Natural killer cell (primary cell): ENCODE measurements around the gene CLCNKA. TPM values are rescaled to one million over a fixed set of nuclear protein-coding genes. Genes with fewer than 3 reads are reported as not detected.

Experiments used
- ATAC-seq, 3 donors: fragments of 150-1000 bp in 2 of 3; fragments of 200-7000 bp in 1 of 3; cut with Tn5 transposase; 1 replicate in 1 of 3; 2 replicates in 2 of 3; pipeline ENCODE4 v1.10.0; 2021; ENCODE audit warnings: mild to moderate bottlenecking in 2 of 3, moderate library complexity in 2 of 3
- DNase-seq, 2 donors: peaks; one replicate each; pipeline versions ENCODE4 v3.0.0 to v3.0.0-alpha.2; 2013 to 2021; ENCODE audit warnings: mixed read lengths in 1 of 2
- H3K27ac ChIP-seq: one replicate; pipeline ENCODE4 v1.5.1; 2013; ENCODE audit warnings: mild to moderate bottlenecking, low read length
- H3K27me3 ChIP-seq: one replicate; pipeline ENCODE4 v1.6.1; 2013; ENCODE audit warnings: low read length; ENCODE audit not compliant: control insufficient read depth, insufficient read depth
- H3K36me3 ChIP-seq: one replicate; pipeline ENCODE4 v1.6.1; 2013; ENCODE audit warnings: low read length; ENCODE audit not compliant: control insufficient read depth, insufficient read depth
- H3K4me1 ChIP-seq: one replicate; pipeline ENCODE4 v1.6.1; 2013; ENCODE audit warnings: low read length; ENCODE audit not compliant: control insufficient read depth, insufficient read depth
- H3K4me3 ChIP-seq: one replicate; pipeline ENCODE4 v1.5.1; 2013; ENCODE audit warnings: low read length
- H3K9me3 ChIP-seq: one replicate; pipeline ENCODE4 v1.6.1; 2013; ENCODE audit warnings: low read length; ENCODE audit not compliant: control insufficient read depth, insufficient read depth
- H3K27ac Mint-ChIP-seq, 2 donors: one replicate each; pipeline ENCODE4 v1.8.0; 2022; ENCODE audit warnings: mild to moderate bottlenecking in 2 of 2, mixed read lengths in 2 of 2, moderate library complexity in 1 of 2
- H3K27me3 Mint-ChIP-seq, 2 donors: one replicate each; pipeline ENCODE4 v1.8.0; 2022; ENCODE audit warnings: low read depth in 2 of 2, mixed read lengths in 2 of 2
- H3K36me3 Mint-ChIP-seq: one replicate; pipeline ENCODE4 v1.8.0; 2022; ENCODE audit warnings: mixed read lengths
- H3K4me1 Mint-ChIP-seq, 2 donors: one replicate each; pipeline ENCODE4 v1.8.0; 2022; ENCODE audit warnings: mixed read lengths in 2 of 2
- H3K4me3 Mint-ChIP-seq: one replicate; pipeline ENCODE4 v1.8.0; 2022; ENCODE audit warnings: mild to moderate bottlenecking, moderate library complexity, mixed read lengths
- H3K9me3 Mint-ChIP-seq, 2 donors: one replicate each; pipeline ENCODE4 v1.8.0; 2022; ENCODE audit warnings: mixed read lengths in 2 of 2
- WGBS: methylation state at CpG from one replicate; pipeline ENCODE4 v1.1.7; 2013; ENCODE audit warnings: missing lambda C conversion rate; ENCODE audit not compliant: insufficient coverage; 5-methylcytosine and 5-hydroxymethylcytosine counted together
- intact Hi-C: fragments of 100-400 bp; cut with micrococcal nuclease; formaldehyde crosslinking; loops from one replicate; pipeline ENCODE4 v1.14.2; 2022
- total RNA-seq, 4 donors: library from RNA; stranded (reverse); fragments of 120-200 nt in 1 of 4; gene quantifications; one replicate each; pipeline versions ENCODE4 v1.2.3 to v1.2.4, GENCODE V29; 2013 to 2022
- TF ChIP-seq, protein P1 (sequence below): fragments of 200-600 bp; IDR thresholded peaks from one replicate; pipeline ENCODE4 v1.8.0; 2022; ENCODE audit warnings: antibody characterized with exemption

Gene CLCNKA
- total RNA-seq, 3 donors from 2014 or later (not counting 1 experiment from before 2014, with no cell fraction given), result 0.16 to 0.33 TPM; not detected in 1

DNA sequence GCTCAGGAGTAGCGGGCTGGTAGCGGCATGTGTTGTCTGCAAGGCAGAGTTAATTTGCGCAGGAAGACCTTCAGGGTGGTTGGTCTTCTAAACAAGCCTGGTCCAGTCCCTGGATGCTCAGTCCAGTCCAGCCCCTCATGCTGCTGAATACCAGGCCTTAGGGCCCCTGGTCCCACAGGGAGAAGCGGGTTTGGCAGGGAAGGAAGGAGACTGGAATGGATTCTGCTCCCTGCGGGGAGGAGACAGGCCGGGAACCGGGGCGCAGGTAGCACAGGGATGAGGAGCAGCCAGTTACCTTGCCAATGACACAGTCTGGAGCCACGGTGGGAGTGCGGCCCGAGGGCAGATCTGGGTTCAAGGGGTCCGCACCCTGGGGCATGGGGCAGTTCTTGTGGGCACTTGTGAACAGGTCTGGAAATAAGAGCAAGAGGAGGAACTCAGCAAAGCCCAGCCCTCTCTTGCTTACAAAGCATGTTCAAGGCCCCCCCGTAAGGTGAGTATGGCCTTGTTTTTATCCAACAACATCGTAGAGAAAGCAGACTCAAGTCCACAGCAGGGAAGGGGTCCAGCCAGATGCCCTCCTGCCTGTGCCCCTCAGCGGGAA is 41.5 kb downstream of the CLCNKA start:
- H3K27me3 ChIP-seq, result no peaks in the 10 kb centered on the region
- Mint-ChIP-seq H3K36me3 (no peaks in the 10 kb centered on the region), H3K27ac (no peak overlapping the region), H3K9me3 (no peaks in the 10 kb centered on the region), H3K4me3 (no peak overlapping the region), H3K27me3 (peaks cover 6 to 18% of the 10 kb centered on the region in 2 donors), H3K4me1 (peaks cover 16 to 20% of the 10 kb centered on the region in 2 donors)
- intact Hi-C loops, result no loop called here
- no peaks in the 10 kb centered on the region for H3K9me3 ChIP-seq
- WGBS, result 92% methylated on average over 15 of the region's 15 CpGs
- ATAC-seq (no peak), DNase-seq (no peak)
- H3K36me3 ChIP-seq, result no peaks in the 10 kb centered on the region
- H3K4me1 ChIP-seq, result peaks cover 13% of the 10 kb centered on the region
- TF ChIP-seq, protein P1, sequence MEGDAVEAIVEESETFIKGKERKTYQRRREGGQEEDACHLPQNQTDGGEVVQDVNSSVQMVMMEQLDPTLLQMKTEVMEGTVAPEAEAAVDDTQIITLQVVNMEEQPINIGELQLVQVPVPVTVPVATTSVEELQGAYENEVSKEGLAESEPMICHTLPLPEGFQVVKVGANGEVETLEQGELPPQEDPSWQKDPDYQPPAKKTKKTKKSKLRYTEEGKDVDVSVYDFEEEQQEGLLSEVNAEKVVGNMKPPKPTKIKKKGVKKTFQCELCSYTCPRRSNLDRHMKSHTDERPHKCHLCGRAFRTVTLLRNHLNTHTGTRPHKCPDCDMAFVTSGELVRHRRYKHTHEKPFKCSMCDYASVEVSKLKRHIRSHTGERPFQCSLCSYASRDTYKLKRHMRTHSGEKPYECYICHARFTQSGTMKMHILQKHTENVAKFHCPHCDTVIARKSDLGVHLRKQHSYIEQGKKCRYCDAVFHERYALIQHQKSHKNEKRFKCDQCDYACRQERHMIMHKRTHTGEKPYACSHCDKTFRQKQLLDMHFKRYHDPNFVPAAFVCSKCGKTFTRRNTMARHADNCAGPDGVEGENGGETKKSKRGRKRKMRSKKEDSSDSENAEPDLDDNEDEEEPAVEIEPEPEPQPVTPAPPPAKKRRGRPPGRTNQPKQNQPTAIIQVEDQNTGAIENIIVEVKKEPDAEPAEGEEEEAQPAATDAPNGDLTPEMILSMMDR, result no peak
- no peak overlapping the region for H3K27ac ChIP-seq
- H3K4me3 ChIP-seq, result no peak overlapping the region

DNA sequence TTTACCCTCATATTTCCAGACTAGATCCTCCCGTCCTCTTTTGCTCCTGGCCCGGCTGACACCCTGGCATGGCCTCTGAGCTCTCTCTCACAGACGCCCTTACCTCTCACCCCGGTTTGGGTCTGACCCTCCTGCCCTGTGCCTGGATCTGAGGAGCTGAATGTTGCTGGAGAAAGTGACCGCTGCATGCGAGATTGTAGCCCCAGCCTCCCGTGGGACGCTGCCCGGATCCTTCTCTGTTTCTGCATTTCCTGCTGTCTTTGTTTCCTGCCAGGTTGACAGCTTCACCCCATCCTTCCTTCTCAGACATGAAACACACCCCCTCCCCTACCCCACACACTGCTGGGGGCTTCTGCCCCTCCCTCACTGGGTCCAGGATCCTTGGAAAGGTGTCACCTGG is 42.1 kb downstream of the CLCNKA start:
- intact Hi-C loops, result no loop called here
- TF ChIP-seq, protein P1, result no peak
- H3K4me3 Mint-ChIP-seq, result no peak overlapping the region
- H3K36me3 Mint-ChIP-seq, result no peaks in the 10 kb centered on the region
- no peak overlapping the region for H3K4me3 ChIP-seq
- no peaks in the 10 kb centered on the region for H3K36me3 ChIP-seq
- H3K9me3 ChIP-seq, result no peaks in the 10 kb centered on the region
- H3K27me3 Mint-ChIP-seq, result peaks cover 6 to 18% of the 10 kb centered on the region in 2 donors
- H3K4me1 ChIP-seq, result peaks cover 13% of the 10 kb centered on the region
- no peak for DNase-seq
- peaks cover 16 to 20% of the 10 kb centered on the region in 2 donors for H3K4me1 Mint-ChIP-seq
- no peak for ATAC-seq
- H3K27me3 ChIP-seq, result no peaks in the 10 kb centered on the region
- no peak overlapping the region for H3K27ac ChIP-seq
- peak overlapping the region in 1 of 2 donors; percentile 68 for H3K27ac Mint-ChIP-seq
- 47% methylated on average over 9 of the region's 9 CpGs for WGBS
- H3K9me3 Mint-ChIP-seq, result no peaks in the 10 kb centered on the region

DNA sequence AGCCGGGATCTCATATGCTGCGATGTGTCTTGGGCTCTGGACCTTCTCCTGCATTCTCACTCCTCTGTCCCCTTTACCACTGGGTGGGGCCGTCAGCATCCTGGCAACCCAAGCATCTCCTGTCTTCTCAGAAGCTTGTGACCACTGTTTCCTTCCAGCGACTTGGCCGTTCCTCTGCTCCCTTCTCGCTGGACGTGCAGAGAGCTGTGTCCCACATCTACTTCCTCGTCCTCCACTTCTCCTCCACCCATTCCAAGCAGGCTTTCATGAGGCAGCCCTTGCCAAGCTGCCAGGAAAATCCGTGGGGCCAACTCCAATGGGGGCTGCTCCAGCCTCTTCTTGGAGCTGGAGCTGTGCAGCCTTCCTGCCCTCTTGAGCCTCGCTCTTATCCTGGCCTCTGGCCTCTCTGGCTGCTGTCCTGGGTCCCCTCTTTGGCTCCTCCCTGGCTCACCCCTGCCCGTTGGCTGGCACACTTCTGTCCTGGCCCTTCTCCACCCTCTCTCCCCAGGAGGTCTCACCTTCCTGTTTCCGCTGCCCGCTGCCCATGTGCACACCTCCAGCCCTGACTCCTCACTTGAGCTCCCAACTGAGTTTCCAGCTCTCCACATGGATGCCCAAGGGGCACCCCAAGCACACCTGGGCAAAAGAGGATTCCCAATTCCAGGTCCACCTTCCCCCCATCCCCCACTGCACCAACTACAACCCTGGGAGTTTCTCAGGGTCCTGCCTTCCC is 42.9 kb downstream of the CLCNKA start:
- ATAC-seq (no peak), DNase-seq (no peak)
- Mint-ChIP-seq H3K27me3 (peaks cover 6 to 18% of the 10 kb centered on the region in 2 donors), H3K27ac (peak overlapping the region in 1 of 2 donors; percentile 68), H3K4me1 (peaks cover 16 to 20% of the 10 kb centered on the region in 2 donors), H3K4me3 (peak overlapping the region; percentile 35), H3K36me3 (no peaks in the 10 kb centered on the region), H3K9me3 (no peaks in the 10 kb centered on the region)
- H3K4me1 ChIP-seq, result peaks cover 17% of the 10 kb centered on the region
- 38% methylated on average over 13 of the region's 13 CpGs for WGBS
- TF ChIP-seq, protein P1, result no peak
- intact Hi-C loops, result no loop called here
- H3K4me3 ChIP-seq, result no peak overlapping the region
- H3K9me3 ChIP-seq, result no peaks in the 10 kb centered on the region
- no peaks in the 10 kb centered on the region for H3K36me3 ChIP-seq
- H3K27ac ChIP-seq, result no peak overlapping the region
- no peaks in the 10 kb centered on the region for H3K27me3 ChIP-seq
